Measurements from ENCODE around the gene DSCAML1. TPM values are rescaled to one million over a fixed set of nuclear protein-coding genes. Genes with fewer than 3 reads are reported as not detected.

DSCAML1 gene
- total RNA-seq, 1 donor from 2014 or later: not detected

GRCh38 chr11:117702946-117703598 is 93.9 kb downstream of the DSCAML1 start:
- DNase-seq (ENCODE audit: extremely low read depth, low read depth, low spot score): no peak

GRCh38 chr11:117701781-117702180 is 95.2 kb downstream of the DSCAML1 start:
- no peak for DNase-seq (ENCODE audit: extremely low read depth, low read depth, low spot score)

GRCh38 chr11:117700551-117700950 is 96.5 kb downstream of the DSCAML1 start:
- DNase-seq (ENCODE audit: extremely low read depth, low read depth, low spot score): no peak

- no peak for DNase-seq (ENCODE audit: extremely low read depth, low read depth, low spot score)
Observed at GRCh38 chr11:117697319-117697718, 99.7 kb downstream of the DSCAML1 start.

GRCh38 chr11:117696540-117696939 is 100.5 kb downstream of the DSCAML1 start:
- no peak for DNase-seq (ENCODE audit: extremely low read depth, low read depth, low spot score)

GRCh38 chr11:117693344-117693743 is 103.7 kb downstream of the DSCAML1 start:
- DNase-seq (ENCODE audit: extremely low read depth, low read depth, low spot score): no peak

GRCh38 chr11:117691516-117691915 is 105.5 kb downstream of the DSCAML1 start:
- no peak for DNase-seq (ENCODE audit: extremely low read depth, low read depth, low spot score)

- no peak for DNase-seq (ENCODE audit: extremely low read depth, low read depth, low spot score)
Observed at GRCh38 chr11:117691218-117691514, 105.8 kb downstream of the DSCAML1 start.

GRCh38 chr11:117690484-117691217 is 106.4 kb downstream of the DSCAML1 start:
- no peak for DNase-seq (ENCODE audit: extremely low read depth, low read depth, low spot score)

GRCh38 chr11:117688255-117688797 is 108.7 kb downstream of the DSCAML1 start:
- no peak for DNase-seq (ENCODE audit: extremely low read depth, low read depth, low spot score)

GRCh38 chr11:117687776-117688175 is 109.2 kb downstream of the DSCAML1 start:
- no peak for DNase-seq (ENCODE audit: extremely low read depth, low read depth, low spot score)

GRCh38 chr11:117686711-117687110 is 110.3 kb downstream of the DSCAML1 start:
- DNase-seq (ENCODE audit: extremely low read depth, low read depth, low spot score): no peak

- DNase-seq (ENCODE audit: extremely low read depth, low read depth, low spot score): no peak
Observed at GRCh38 chr11:117685566-117685965, 111.5 kb downstream of the DSCAML1 start.

GRCh38 chr11:117684731-117685130 is 112.3 kb downstream of the DSCAML1 start:
- DNase-seq (ENCODE audit: extremely low read depth, low read depth, low spot score): no peak

- DNase-seq (ENCODE audit: extremely low read depth, low read depth, low spot score): no peak
Observed at GRCh38 chr11:117684111-117684510, 112.9 kb downstream of the DSCAML1 start.

GRCh38 chr11:117681438-117681837 is 115.6 kb downstream of the DSCAML1 start:
- DNase-seq (ENCODE audit: extremely low read depth, low read depth, low spot score): no peak

GRCh38 chr11:117679461-117679860 is 117.6 kb downstream of the DSCAML1 start:
- no peak for DNase-seq (ENCODE audit: extremely low read depth, low read depth, low spot score)

GRCh38 chr11:117678658-117679406 is 118.2 kb downstream of the DSCAML1 start:
- no peak for DNase-seq (ENCODE audit: extremely low read depth, low read depth, low spot score)

- no peak for DNase-seq (ENCODE audit: extremely low read depth, low read depth, low spot score)
Observed at GRCh38 chr11:117677729-117678310, 119.2 kb downstream of the DSCAML1 start.

GRCh38 chr11:117676501-117676900 is 120.5 kb downstream of the DSCAML1 start:
- DNase-seq (ENCODE audit: extremely low read depth, low read depth, low spot score): no peak

- DNase-seq (ENCODE audit: extremely low read depth, low read depth, low spot score): no peak
Observed at GRCh38 chr11:117673602-117674001, 123.4 kb downstream of the DSCAML1 start.

Measured in glomerular endothelial cell (primary cell).